ENCODE data around the gene DDX39B.

The DDX39B gene

GRCh38 chr6:31567531-31568370 is 25.9 kb upstream of the DDX39B start:
- TF ChIP-seq, protein P1, sequence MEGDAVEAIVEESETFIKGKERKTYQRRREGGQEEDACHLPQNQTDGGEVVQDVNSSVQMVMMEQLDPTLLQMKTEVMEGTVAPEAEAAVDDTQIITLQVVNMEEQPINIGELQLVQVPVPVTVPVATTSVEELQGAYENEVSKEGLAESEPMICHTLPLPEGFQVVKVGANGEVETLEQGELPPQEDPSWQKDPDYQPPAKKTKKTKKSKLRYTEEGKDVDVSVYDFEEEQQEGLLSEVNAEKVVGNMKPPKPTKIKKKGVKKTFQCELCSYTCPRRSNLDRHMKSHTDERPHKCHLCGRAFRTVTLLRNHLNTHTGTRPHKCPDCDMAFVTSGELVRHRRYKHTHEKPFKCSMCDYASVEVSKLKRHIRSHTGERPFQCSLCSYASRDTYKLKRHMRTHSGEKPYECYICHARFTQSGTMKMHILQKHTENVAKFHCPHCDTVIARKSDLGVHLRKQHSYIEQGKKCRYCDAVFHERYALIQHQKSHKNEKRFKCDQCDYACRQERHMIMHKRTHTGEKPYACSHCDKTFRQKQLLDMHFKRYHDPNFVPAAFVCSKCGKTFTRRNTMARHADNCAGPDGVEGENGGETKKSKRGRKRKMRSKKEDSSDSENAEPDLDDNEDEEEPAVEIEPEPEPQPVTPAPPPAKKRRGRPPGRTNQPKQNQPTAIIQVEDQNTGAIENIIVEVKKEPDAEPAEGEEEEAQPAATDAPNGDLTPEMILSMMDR (IDR thresholded peaks at IDR 0.05; ENCODE audit: low read depth, low read length), result no peak
- no peak overlapping the region for H3K4me3 ChIP-seq (ENCODE audit: low read depth, low read length)

- TF ChIP-seq, protein P1 (IDR thresholded peaks at IDR 0.05; ENCODE audit: low read depth, low read length), result no peak
- H3K4me3 ChIP-seq (ENCODE audit: low read depth, low read length), result no peak overlapping the region
These were observed 18.9 kb upstream of the DDX39B start for GRCh38 chr6:31560697-31561058.

DNA sequence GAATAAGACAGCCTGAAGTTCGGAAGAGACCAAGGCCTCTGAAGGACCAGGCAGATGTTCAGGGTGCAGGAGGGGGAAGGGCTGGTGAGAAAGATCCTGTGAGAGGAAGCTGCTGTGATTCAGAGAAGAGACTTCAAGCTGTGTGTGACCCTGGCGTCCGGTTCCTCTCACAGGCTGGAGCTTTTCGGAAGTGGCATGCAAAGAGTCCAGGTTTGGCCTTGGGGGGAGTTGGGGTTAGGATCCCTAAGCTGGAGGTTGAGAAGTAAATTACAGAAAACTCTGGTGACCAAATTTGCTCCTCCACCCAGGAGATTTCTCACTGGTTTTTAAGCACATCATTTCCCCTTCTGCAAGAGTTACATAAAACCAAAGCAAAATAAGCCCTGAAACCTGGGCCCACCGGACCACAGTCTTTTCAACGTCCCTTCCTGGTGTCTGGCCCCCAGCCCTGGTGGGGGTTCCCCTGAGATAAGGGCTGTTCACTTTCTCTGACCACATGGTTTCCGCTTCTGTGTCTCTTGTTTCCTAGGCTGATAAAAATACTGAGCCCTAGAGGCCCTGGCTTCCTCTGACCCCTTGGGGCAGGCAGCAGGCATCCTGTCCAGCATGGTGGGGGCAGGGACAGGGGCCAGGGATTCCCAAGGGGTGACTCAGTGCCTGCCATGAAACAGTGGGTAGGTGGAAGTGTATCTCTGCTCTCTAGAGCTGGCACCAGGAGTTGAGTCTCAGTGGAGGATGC is 18.3 kb upstream of the DDX39B start:
- TF ChIP-seq, protein P1 (IDR thresholded peaks at IDR 0.05; ENCODE audit: low read depth, low read length), result no peak

GRCh38 chr6:31559606-31559957 is 17.8 kb upstream of the DDX39B start:
- H3K4me3 ChIP-seq (ENCODE audit: low read depth, low read length), result no peak overlapping the region
- TF ChIP-seq, protein P1 (IDR thresholded peaks at IDR 0.05; ENCODE audit: low read depth, low read length), result no peak

More for the DNA sequence above, 18.3 kb upstream of the DDX39B start:
- H3K4me3 ChIP-seq (ENCODE audit: low read depth, low read length), result no peak overlapping the region

GRCh38 chr6:31558631-31559500 is 17.1 kb upstream of the DDX39B start:
- TF ChIP-seq, protein P1 (IDR thresholded peaks at IDR 0.05; ENCODE audit: low read depth, low read length), result no peak
- H3K4me3 ChIP-seq (ENCODE audit: low read depth, low read length), result no peak overlapping the region

- H3K4me3 ChIP-seq (ENCODE audit: low read depth, low read length), result no peak overlapping the region
- TF ChIP-seq, protein P1 (IDR thresholded peaks at IDR 0.05; ENCODE audit: low read depth, low read length), result no peak
These were observed 16.5 kb upstream of the DDX39B start for GRCh38 chr6:31558318-31558625.

Measured in WI38 (cell line).